Tibial artery (tissue), 4 donors: ENCODE data around the gene ELP4.

Experiments
- DNase-seq, 2 donors: peaks; one replicate each; pipeline ENCODE4 v3.0.0-alpha.2; 2019
- H3K27ac ChIP-seq, 2 donors: fragments of 200-600 bp; sonication (generic) in 1 of 2; 1 replicate in 1 of 2; 2 replicates in 1 of 2; pipeline ENCODE4 v1.5.1; 2018 to 2019; ENCODE audit warnings: mild to moderate bottlenecking in 1 of 2
- H3K27me3 ChIP-seq, 2 donors: fragments of 200-600 bp; sonication (generic) in 1 of 2; one replicate each; pipeline versions ENCODE4 v1.5.1 to v1.6.0; 2016 to 2019
- H3K36me3 ChIP-seq, 3 donors: fragments of 200-600 bp; sonication (generic) in 2 of 3; one replicate each; pipeline ENCODE4 v1.5.1; 2016 to 2019; ENCODE audit warnings: mild to moderate bottlenecking in 2 of 3
- H3K4me1 ChIP-seq, 4 donors: fragments of 200-600 bp; sonication (generic) in 2 of 4; 1 replicate in 3 of 4; 2 replicates in 1 of 4; pipeline ENCODE4 v1.5.1; 2016 to 2019
- H3K4me3 ChIP-seq, 2 donors: fragments of 200-600 bp; sonication (generic) in 1 of 2; 1 replicate in 1 of 2; 2 replicates in 1 of 2; pipeline ENCODE4 v1.5.1; 2018 to 2019; ENCODE audit warnings: mild to moderate bottlenecking in 2 of 2
- H3K9me3 ChIP-seq, 3 donors: fragments of 200-600 bp; sonication (generic) in 1 of 3; one replicate each; pipeline ENCODE4 v1.5.1; 2016 to 2019
- CTCF ChIP-seq, 2 experiments: fragments of 200-600 bp in 1 of 2; fragments of 450-650 bp in 1 of 2; IDR thresholded peaks; one replicate each; pipeline ENCODE4 v1.5.1; 2017 to 2019; ENCODE audit warnings: antibody characterized with exemption in 2 of 2, mild to moderate bottlenecking in 1 of 2, moderate library complexity in 1 of 2
- intact Hi-C: fragments of 100-400 bp; cut with DNase I; formaldehyde crosslinking; loops from one replicate; pipeline ENCODE4 v1.15.0; 2023; ENCODE audit warnings: low total_unique reads

Gene ELP4

GRCh38 chr11:31828217-31828616, 318.6 kb downstream of the ELP4 start:
- no peak for TF ChIP-seq CTCF (IDR thresholded peaks at IDR 0.05)
- intact Hi-C loops = no loop called here
- no peak for DNase-seq
- H3K4me1 ChIP-seq = peaks cover 0 to 21% (median 9%) of the 10 kb centered on the region in 4 donors
- no peaks in the 10 kb centered on the region for H3K36me3 ChIP-seq
- no peak overlapping the region for H3K27ac ChIP-seq
- no peak overlapping the region for H3K4me3 ChIP-seq
- H3K27me3 ChIP-seq = peaks cover 4 to 89% of the 10 kb centered on the region in 2 donors
- H3K9me3 ChIP-seq = no peaks in the 10 kb centered on the region

GRCh38 chr11:31830406-31830805, 320.8 kb downstream of the ELP4 start:
- Histone ChIP-seq H3K4me3 (no peak overlapping the region), H3K27me3 (peaks cover 4 to 83% of the 10 kb centered on the region in 2 donors), H3K4me1 (peaks cover 0 to 21% (median 9%) of the 10 kb centered on the region in 4 donors), H3K9me3 (no peaks in the 10 kb centered on the region), H3K36me3 (no peaks in the 10 kb centered on the region), H3K27ac (no peak overlapping the region)
- no peak for TF ChIP-seq CTCF (IDR thresholded peaks at IDR 0.05)
- intact Hi-C loops = no loop called here
- no peak for DNase-seq

DNA sequence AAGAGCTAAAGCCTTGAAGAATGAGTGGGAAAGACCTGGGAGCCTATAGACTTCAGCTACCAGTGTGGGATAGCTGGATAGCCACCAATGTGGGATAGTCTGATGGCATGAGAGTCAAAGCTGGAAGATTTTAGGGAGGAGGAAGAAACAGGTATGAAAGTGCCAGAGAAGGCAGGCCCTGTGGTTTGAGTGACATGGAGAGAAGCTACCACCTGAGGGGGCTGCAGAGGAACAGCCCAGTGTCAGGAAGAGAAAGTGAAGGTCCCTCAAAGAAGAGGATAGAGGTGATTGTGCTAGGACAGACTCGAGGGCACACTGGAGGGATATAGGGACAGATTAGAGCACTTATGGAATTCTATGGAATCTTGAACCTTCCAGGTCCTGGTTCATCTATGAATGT, 324.7 kb downstream of the ELP4 start:
- TF ChIP-seq CTCF (IDR thresholded peaks at IDR 0.05) = no peak
- H3K36me3 ChIP-seq = no peaks in the 10 kb centered on the region
- H3K9me3 ChIP-seq = no peaks in the 10 kb centered on the region
- H3K27ac ChIP-seq = no peak overlapping the region
- H3K27me3 ChIP-seq = peaks cover 0 to 63% of the 10 kb centered on the region in 2 donors
- no peaks in the 10 kb centered on the region for H3K4me1 ChIP-seq
- H3K4me3 ChIP-seq = no peak overlapping the region
- DNase-seq = no peak
- intact Hi-C loops = no loop called here
